NCI-H1417 (cell line): Measurements from ENCODE around the gene DPEP2.
A peak's percentile ranks its signal among the peaks of the same experiment; 100 is the strongest.
"Not testable (repeated sequence)": the region's sequence is repeated elsewhere in the genome, so short reads cannot be mapped to it uniquely, and the experiment has no call there.

Experiments used
- DNase-seq, 3 experiments: peaks; one replicate each; lab custom pipeline; 2025; lab: John Stamatoyannopoulos, UW

DPEP2 gene

DNA sequence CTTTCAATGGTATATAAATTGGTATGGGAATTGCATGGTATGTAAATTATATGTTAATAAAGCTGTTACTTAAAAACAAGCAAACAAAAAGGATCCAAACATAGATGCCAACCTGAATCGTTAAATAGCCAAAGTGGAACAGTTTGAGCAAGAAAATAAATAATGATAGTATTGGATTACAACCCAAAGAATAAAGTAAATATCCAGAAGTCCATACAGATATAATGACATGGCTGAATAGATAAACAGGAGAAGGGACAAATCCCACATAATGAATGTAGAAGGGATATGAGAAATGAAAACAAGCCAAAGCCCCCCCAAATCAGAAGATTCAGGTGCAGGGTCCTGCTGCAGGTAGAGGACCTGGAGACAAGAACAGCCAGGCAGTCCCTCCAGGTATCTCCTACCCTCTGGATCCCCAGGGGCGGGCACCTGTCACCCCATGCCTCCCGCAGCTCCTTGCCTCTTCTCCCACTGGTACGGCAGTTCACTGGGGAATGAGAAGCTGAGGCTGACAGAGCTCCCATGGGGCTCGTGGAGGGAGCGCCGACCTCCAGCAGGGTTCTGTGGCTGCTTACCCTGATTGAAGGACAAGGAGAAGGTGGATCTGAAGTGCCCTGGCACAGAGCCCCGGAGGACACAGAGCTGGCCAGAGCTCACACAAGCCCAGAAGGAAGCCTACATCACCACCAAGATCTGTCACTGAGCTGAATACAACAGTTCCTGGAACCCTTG, 45.5 kb downstream of the DPEP2 start:
- peak in 1 of 3 experiments; percentile 24 for DNase-seq

DNA sequence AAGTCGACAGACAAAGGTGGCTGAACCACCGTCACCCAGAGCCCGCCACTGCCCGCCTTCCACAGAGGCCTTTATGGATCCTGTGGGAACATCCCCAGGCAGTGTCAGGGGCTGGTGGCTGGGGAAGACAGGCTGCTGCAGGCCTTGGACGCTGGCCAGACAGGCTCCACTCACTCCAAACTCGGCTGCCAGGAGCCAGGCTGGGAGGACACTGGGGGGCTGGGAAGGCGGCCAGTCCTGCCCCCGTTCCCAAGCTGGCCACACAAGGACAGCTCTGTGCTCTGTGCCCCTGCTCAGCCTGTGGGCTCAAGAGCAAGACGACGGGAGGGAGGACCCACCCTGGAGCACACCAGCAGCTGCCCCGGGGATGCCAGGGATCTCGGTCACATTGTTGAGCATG, 47.8 kb downstream of the DPEP2 start:
- no peak for DNase-seq

DNA sequence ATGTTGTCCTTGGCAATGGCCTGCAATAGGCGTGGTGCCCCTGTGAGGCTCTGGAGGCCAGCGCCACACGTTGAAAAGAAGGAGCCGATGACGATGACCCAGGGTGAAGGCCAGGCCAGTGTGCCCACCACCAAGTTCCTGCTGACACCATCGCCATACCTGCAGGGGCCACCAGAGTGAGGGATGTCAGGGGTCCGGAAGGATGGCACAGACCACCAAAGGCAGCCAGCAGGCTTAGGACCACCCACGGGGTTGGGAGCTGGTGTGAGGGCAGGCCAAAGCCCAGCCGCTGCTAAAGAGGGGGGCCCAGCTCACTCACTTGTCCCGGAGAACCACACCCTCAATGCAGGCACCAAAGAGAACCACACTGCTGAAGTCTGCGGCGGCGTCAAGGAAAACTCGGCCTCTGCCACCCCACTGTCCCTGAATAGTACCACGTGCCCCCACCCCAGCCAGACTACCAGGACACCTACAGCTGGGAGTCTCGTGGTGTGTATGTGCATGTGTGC, 48.9 kb downstream of the DPEP2 start:
- no peak for DNase-seq

DNA sequence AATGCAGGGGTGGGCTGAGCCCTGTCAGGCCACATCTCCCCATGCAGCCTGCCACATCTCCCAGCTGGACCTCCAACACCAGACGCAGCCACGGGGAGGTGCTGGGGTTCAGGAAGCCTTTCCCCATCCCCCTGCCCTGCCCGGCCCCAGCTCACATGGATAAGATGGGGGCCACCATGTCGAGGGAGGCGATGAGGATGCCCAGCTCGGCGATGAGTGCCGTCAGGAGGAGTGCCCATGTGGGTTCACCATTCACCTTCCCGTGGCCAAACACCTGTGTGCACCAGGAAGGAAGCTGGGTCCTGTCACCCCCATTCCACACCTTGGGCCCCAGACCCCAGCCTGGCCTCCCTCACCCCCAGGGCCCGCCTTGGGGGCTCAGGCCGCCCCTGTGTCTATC, 49.6 kb downstream of the DPEP2 start:
- DNase-seq: no peak

DNA sequence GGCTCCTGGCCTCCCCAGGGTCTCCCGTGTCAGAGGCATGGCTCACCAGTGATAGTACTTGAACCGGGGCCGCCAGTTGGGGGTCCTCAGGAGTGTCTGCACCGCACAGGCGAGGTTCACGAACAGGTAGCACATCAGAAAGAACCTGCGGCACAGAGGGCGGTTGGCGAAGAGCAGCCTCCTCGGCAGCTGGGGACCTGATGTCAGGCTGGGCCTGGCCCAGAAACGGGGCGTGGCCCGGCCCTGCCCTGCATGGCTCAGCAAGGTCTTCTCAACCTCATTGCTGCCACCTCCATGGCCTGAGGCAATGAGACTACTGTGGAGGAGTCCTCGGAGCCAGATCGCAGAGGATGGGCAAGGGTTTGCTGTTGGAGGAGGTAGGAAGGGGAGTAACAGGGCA, 51.3 kb downstream of the DPEP2 start:
- no peak for DNase-seq

DNA sequence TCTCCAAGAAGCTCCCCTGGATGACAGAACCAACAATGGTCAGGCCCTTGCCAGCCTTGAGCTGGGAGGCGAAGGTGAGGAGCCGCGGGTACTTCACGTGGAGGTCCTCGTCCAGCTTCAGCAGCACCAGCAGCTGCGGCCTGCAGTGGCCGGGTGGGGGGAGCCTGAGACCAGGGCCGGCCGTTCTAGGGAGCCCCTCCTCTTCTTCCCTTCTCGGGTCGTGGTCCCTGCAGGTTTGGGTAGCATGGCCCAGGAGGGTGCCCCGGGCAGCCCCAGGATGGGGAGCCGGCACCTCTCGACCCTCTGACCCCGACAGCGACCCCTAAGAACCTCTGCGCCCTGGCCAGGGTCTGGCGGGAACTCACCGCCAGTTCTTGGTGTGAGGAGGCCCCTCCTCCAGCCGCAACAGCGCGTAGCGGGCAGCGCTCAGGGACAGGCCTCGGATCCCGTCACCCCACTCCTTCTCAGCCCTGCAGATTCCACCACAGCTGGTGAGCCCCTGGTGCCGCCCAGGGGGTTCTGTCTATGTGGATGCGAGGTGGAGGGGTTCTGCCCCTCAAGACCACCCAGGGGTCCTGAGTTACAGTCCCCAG, 52.2 kb downstream of the DPEP2 start:
- DNase-seq: no peak

DNA sequence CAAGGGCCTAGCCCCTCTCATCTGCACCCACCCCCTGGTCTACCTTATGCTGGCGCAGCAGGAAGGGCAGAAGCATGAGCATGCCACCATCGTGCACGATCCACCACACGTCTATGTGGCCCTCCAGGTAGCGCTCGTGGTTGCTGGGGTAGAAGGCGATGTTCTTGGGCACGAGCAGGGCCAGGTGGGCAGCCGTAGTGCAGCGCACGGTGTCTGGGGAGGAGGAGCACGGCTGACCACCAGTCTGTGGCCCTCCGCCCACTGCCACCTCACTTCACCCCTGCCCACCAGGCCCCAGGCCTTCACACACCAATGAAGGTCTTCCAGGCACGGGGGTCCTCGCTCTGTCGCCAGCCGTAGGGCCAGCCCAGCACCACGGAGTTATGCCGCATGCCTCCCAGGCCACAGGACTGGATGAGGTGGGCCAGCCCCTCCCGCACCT, 53.1 kb downstream of the DPEP2 start:
- no peak for DNase-seq

DNA sequence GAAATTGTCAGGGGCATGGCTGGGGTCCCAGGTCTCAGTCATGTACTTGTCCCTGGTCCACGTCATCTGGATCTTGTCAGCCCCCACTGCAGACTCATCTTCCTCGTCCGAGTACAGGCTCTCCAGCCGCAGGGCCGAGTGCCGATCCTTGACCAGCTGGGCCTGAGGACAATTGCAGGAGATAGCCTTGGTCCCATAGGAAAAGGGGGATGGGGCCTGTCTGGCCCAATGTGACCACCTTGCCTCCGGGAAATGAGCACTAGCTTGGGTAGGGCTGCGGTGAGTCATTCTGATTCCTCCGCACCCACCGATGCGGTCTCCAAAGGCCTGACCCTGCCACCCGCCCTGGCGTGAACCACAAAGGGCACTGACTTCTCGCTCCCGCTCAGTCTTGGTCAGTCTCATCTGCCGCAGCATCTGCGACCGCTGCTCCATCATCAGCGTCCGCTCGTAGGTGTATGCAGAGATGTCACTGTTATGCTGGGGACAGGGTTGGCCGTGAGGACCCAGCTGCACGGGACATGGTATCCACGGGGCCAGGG, 53.8 kb downstream of the DPEP2 start:
- DNase-seq: no peak

DNA sequence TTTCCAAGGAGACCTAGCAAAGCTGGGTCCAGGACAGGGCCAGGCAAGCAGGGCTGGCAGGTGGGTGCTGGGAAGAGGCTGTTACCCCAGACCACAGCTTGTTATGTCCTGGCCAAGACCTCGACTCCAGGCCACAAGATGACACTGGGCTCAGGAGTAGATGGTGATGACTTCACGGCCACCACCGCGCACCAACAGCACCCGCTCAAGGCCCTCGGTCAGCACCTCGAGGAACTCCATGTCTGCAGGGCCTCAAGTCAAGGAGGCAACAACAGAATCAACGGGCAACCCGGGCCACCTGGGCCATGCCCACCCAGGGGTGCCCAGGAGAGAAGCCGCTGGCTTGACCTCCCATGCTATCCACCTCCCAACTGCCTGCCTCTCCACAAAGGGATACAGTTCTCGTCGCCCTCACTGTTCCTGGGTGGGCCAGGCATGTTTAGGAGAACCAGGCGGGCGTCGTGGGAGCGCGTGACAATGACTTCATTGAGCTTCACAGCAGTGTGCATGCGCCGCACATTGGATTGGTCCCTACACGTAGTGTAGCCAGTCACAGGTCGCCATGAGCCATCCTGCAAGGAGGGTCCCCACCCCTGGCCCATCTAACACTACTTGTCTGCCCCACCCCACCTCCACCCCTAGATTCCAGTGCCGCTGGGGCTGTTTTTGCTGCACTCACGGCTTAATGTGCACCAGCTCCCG, 54.4 kb downstream of the DPEP2 start:
- DNase-seq: no peak

DNA sequence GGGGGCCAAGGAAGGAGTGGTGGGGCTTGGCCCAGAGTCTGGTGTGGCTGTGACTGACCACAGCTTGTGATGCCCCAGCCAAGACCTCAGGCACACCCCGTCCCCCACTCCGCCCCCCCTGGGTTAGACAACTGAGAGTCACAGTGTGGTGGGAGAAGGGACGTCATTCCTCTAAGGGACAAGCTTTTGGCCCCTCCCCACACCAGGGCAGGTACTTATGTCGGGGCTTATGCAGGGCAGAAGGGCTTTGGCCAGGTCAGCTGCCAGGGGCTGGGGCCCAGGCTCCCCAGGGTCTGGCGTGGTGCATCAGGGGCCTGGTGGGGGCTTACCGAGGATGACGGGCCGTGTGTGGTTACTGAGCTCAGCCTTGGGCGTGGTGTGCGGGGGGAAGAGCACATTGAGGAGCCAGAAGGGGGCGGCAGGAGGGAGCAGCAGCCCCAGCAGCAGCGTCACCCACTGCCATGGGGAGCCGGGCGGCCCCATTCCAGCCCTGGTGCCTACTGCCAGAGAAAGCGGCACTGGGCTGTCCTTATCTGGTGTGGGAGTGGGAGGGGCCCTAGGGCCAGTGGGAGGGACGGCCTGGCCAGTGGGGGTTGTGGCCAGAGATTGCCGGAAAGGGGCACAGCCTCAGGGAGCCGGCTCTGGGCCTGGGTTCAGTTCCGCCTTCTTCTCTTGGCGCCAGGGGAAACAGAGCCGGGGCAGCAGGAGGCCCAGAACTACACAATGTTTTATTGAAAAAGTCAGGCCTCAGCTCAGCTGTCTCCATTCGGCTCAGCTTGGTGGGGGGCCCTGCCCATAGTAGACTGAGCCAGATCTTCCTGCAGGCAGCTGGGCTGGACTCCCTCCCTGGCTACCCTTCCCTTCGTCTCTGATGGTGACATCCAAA, 55.4 kb downstream of the DPEP2 start, which contains the start of gene LCAT:
LCAT (minus strand) TSS at position 502 of the 886 bp plus-strand sequence; CDS start at position 483, 19 bp downstream.
- no peak for DNase-seq

DNA sequence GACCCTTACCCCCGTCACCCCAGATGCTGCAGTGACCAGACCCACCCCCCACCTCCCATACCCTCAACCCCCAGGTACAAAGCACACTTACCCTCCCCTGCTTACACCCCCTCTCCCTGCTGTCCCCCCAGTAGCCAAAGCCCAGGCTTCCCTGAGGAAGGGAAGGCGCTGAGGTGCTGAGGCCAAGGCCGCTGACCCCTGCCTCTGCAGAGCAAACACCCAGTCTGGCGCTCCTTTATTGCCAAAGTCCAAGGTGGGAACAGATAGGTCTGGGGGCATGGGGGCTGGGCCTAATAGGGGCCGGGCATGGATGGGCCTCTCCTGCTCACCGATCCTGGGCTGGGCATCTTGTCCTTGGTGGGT, 56.0 kb downstream of the DPEP2 start:
- DNase-seq: no peak

DNA sequence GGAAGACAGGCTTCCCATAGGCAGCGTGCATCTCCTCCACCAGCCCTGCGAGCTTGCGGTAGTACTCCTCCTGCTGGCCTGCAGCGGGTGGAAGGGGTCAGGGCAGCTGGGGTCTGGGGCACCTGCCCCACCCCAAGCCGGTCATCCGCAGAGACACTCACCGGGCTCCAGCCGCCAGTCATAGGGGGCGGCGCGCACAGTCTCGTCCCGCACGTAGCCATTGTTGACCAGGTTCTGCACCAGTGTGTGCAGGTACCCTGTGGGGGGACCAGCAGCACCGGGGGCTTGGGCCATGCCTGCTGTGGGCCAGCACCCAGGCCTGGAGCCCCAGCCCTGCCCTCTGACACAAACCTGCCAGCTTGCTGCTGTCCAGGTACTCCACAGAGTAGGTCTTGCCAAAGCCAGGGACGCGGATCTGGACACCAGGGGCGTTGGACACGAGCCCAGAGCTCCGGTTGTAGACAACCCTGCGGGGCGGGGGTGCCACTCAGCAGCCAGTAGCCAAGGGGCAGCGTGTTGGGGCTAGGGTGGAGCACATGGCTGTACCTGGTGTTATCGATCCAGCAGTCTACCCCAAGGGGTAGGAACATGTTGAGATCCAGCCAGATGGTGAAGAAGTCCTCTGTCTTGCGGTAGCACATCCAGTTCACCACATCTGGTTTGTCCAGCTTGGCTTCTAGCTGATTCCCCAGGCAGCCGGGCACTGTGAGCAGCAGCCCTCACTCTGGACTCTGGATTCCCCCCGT, 56.6 kb downstream of the DPEP2 start:
- no peak for DNase-seq

DNA sequence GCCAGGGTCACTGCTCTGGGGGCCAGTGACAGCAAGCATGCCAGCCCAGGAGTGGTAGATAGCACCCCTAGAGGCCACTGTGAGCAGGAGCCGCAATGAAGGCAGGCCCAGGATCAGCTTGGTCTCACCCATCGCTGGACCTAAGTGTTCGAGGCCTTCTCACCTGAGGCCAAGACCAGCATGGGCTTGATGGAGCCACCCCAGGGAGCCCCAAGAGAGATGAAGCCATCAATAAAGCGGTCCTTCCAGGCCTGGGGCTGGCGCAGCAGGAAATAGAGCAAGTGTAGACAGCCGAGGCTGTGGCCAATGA, 57.1 kb downstream of the DPEP2 start:
- DNase-seq: peak in 1 of 3 experiments; percentile 30

DNA sequence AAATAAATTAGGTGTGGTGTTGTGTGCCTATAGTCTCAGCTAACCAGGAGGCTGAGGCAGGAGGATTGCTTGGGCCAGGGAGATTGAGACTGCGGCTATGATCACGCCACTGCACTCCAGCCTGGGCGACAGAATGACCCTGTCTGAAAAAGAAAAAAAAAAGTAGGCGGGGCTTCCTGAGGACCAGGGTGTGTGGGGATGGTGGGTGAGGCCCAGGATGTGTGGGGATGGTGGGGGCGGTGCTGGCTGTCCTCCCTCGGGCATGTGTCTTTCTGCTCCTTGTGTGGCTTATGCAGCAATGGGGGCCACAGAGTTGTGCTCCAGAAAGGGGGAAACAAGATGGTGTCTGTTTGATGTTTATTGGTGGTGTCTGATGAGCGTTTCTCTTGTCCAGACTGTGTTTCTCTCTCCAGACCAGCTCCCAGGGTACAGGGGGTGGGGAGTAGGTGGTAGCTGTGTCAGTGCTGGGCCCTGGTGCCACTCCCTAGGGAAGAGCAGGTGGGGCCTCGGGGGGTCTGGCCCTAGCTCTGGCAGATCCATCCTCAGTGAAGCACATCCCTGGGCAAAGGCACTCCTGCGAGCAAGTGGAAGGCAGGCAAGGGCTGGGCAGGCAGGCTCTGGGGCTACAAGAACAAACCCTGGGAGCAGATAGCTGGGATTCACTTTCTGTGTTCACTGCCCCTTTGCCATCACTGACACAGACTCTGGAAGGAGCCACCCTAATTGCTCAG, 57.6 kb downstream of the DPEP2 start:
- DNase-seq: no peak

DNA sequence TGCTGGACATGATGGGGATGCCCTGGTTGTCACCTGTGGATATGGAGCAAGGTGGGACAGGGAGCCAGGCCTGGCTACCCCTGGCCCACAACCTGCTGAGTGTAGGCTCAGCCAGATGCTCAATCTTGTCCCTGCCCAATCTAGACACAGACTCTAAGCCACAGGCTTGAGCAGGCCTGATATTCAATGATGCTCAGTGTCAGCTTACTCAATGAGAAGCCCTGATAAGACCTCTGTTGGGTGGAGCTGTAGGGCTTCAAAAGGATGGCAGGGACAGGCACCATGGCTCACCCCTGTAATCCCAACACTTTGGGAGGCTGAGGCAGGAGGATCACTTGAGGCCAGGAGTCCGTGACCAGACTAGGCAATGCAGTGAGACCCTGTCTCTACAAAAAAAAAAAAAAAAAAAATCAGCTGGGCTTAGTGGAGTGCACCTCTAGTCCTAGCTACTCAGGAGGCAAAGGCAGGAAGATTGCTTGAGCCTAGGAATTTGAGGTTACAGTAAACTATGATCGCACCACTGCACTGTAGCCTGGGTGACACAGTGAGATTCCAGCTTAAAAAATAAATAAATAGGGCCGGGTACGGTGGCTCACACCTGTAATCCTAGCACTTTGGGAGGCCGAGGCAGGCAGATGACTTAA, 58.7 kb downstream of the DPEP2 start:
- no peak for DNase-seq

DNA sequence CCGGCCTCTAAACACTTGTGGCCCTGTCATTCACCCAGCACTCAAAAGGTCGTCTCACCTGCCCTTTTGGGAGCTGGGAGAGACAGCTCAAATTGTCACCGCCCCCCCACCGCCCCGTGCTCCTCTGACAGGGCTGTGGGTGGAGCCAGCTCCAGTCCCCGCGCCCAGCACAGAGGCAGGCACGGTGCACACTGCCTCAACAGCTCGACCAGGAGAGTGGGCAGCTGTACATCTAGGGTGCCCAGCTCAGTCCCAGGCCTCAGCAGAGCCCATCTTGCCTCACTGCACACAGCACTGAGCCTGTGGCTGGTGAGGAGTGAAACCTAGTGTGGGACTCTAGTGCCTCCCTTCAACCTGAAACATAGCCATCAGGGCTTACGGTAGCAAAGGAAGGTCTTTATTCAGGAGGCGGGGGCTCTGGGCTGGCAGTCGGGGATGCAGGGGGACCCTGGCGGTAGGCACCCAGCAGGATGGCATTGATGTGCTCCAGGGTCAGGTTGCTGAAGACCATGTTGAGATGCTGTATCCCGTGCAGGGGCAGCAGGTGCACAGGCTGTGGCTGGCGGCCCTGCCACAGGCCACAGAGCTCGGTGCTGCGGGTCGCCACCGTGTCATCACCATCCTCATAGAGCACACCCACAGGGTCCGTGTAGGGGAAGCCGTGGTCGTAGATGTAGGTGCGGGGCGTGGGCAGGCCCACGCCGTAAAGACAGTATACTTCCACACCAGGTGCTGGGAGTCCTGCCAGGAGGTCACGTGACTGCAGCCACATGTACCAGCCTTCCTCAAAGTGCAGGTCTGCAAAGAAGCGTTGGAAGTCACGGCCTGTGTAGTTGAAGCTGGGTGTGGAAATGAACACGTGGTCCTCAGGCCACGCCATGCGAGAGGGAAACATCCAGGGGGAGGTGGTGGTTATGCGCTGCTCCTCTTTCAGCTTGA, 59.5 kb downstream of the DPEP2 start:
- no peak for DNase-seq

DNA sequence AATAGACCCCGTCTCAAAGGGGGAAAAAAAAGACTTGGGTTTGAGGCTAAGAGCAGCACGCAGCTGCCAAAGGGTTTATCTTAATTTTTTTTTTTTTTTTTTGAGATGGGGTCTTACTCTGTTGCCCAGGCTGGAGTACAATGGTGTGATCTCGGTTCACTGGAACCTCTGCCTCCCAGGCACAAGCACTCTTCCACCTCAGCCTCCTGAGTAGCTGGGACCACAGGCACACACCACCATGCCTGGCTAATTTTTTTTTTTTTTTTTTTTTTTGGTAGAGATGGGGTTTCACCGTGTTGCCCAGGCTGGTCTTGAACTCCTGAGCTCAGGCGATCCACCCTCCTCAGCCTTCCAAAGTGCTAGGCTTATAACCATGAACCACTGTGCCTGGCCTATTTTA, 61.6 kb downstream of the DPEP2 start:
- DNase-seq: not testable (repeated sequence)
